ENCODE data around the gene DNAJB13.
"Not testable (repeated sequence)": the region's sequence is repeated elsewhere in the genome, so short reads cannot be mapped to it uniquely, and the experiment has no call there.

Gene DNAJB13

GRCh38 chr11:73983741-73984538, 33.1 kb downstream of the DNAJB13 start:
- peak overlapping the region; percentile 94 to 99 for H3K27ac ChIP-seq (ENCODE audit: low read depth in 2 of 2, low read length in 2 of 2)
- no peaks in the 10 kb centered on the region for H3K27me3 ChIP-seq (ENCODE audit: control insufficient read depth in 2 of 2, insufficient read depth in 2 of 2, low read length in 2 of 2)
- H3K9ac ChIP-seq (ENCODE audit: low read depth in 1 of 2, low read length in 2 of 2): peak overlapping the region; percentile 68 to 77
- peaks cover 0 to 2% of the 10 kb centered on the region in 2 donors for H3K36me3 ChIP-seq (ENCODE audit: control insufficient read depth in 2 of 2, insufficient read depth in 2 of 2, low read length in 2 of 2)
- peaks cover 27 to 29% of the 10 kb centered on the region in 2 donors for H3K4me1 ChIP-seq (ENCODE audit: control insufficient read depth in 2 of 2, insufficient read depth in 2 of 2, low read length in 2 of 2)
- peak overlapping the region; percentile 76 to 95 for H3K4me3 ChIP-seq (ENCODE audit: low read length in 2 of 2)
- H3K9me3 ChIP-seq (ENCODE audit: control insufficient read depth in 2 of 2, low read length in 2 of 2): no peaks in the 10 kb centered on the region

GRCh38 chr11:73985661-73986060, 34.8 kb downstream of the DNAJB13 start:
- not testable (repeated sequence) for H3K9ac ChIP-seq (ENCODE audit: low read depth in 1 of 2, low read length in 2 of 2); H3K27ac ChIP-seq (ENCODE audit: low read depth in 2 of 2, low read length in 2 of 2); H3K9me3 ChIP-seq (ENCODE audit: control insufficient read depth in 2 of 2, low read length in 2 of 2); H3K36me3 ChIP-seq (ENCODE audit: control insufficient read depth in 2 of 2, insufficient read depth in 2 of 2, low read length in 2 of 2); H3K4me3 ChIP-seq (ENCODE audit: low read length in 2 of 2); H3K27me3 ChIP-seq (ENCODE audit: control insufficient read depth in 2 of 2, insufficient read depth in 2 of 2, low read length in 2 of 2)
- peaks cover 12 to 15% of the 10 kb centered on the region in 2 donors for H3K4me1 ChIP-seq (ENCODE audit: control insufficient read depth in 2 of 2, insufficient read depth in 2 of 2, low read length in 2 of 2)

DNA sequence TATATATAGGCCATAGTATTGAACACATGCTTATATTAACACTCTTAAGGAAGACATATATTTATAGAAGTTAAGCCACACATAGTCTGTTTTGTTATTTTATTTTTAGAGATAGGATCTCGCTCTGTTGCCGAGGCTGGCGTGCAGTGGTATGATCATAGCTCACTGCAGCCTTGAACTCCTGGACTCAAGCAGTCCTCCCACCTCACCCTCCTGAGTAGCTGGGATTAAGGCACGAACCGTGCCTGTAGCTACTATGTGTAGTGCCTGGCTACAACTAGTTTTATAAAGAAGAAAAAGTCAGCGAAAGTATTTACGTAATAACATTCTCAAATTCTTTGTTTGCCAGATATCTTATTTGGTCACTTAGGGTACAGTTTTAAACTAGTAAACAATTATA, 37.4 kb downstream of the DNAJB13 start:
- Histone ChIP-seq H3K9me3 (ENCODE audit: control insufficient read depth in 2 of 2, low read length in 2 of 2) (no peaks in the 10 kb centered on the region), H3K4me1 (ENCODE audit: control insufficient read depth in 2 of 2, insufficient read depth in 2 of 2, low read length in 2 of 2) (peaks cover 3 to 5% of the 10 kb centered on the region in 2 donors), H3K27me3 (ENCODE audit: control insufficient read depth in 2 of 2, insufficient read depth in 2 of 2, low read length in 2 of 2) (no peaks in the 10 kb centered on the region), H3K4me3 (ENCODE audit: low read length in 2 of 2) (no peak overlapping the region), H3K27ac (ENCODE audit: low read depth in 2 of 2, low read length in 2 of 2) (no peak overlapping the region), H3K36me3 (ENCODE audit: control insufficient read depth in 2 of 2, insufficient read depth in 2 of 2, low read length in 2 of 2) (no peaks in the 10 kb centered on the region), H3K9ac (ENCODE audit: low read depth in 1 of 2, low read length in 2 of 2) (no peak overlapping the region)

GRCh38 chr11:73989156-73989555, 38.3 kb downstream of the DNAJB13 start:
- H3K27ac ChIP-seq (ENCODE audit: low read depth in 2 of 2, low read length in 2 of 2): no peak overlapping the region
- H3K9ac ChIP-seq (ENCODE audit: low read depth in 1 of 2, low read length in 2 of 2): no peak overlapping the region
- H3K4me3 ChIP-seq (ENCODE audit: low read length in 2 of 2): no peak overlapping the region
- H3K27me3 ChIP-seq (ENCODE audit: control insufficient read depth in 2 of 2, insufficient read depth in 2 of 2, low read length in 2 of 2): no peaks in the 10 kb centered on the region
- no peaks in the 10 kb centered on the region for H3K4me1 ChIP-seq (ENCODE audit: control insufficient read depth in 2 of 2, insufficient read depth in 2 of 2, low read length in 2 of 2)
- H3K9me3 ChIP-seq (ENCODE audit: control insufficient read depth in 2 of 2, low read length in 2 of 2): no peaks in the 10 kb centered on the region
- no peaks in the 10 kb centered on the region for H3K36me3 ChIP-seq (ENCODE audit: control insufficient read depth in 2 of 2, insufficient read depth in 2 of 2, low read length in 2 of 2)

- H3K27ac ChIP-seq (ENCODE audit: low read depth in 2 of 2, low read length in 2 of 2): no peak overlapping the region
Measured at GRCh38 chr11:73990730-73991129, 39.9 kb downstream of the DNAJB13 start.

GRCh38 chr11:73991471-73992006, 40.7 kb downstream of the DNAJB13 start:
- Histone ChIP-seq H3K9me3 (ENCODE audit: control insufficient read depth in 2 of 2, low read length in 2 of 2) (no peaks in the 10 kb centered on the region), H3K27ac (ENCODE audit: low read depth in 2 of 2, low read length in 2 of 2) (no peak overlapping the region), H3K4me3 (ENCODE audit: low read length in 2 of 2) (no peak overlapping the region), H3K27me3 (ENCODE audit: control insufficient read depth in 2 of 2, insufficient read depth in 2 of 2, low read length in 2 of 2) (no peaks in the 10 kb centered on the region), H3K36me3 (ENCODE audit: control insufficient read depth in 2 of 2, insufficient read depth in 2 of 2, low read length in 2 of 2) (no peaks in the 10 kb centered on the region), H3K9ac (ENCODE audit: low read depth in 1 of 2, low read length in 2 of 2) (no peak overlapping the region), H3K4me1 (ENCODE audit: control insufficient read depth in 2 of 2, insufficient read depth in 2 of 2, low read length in 2 of 2) (peaks cover 0 to 5% of the 10 kb centered on the region in 2 donors)

More at GRCh38 chr11:73990730-73991129, 39.9 kb downstream of the DNAJB13 start:
- Histone ChIP-seq H3K9ac (ENCODE audit: low read depth in 1 of 2, low read length in 2 of 2) (no peak overlapping the region), H3K4me3 (ENCODE audit: low read length in 2 of 2) (no peak overlapping the region), H3K36me3 (ENCODE audit: control insufficient read depth in 2 of 2, insufficient read depth in 2 of 2, low read length in 2 of 2) (no peaks in the 10 kb centered on the region), H3K4me1 (ENCODE audit: control insufficient read depth in 2 of 2, insufficient read depth in 2 of 2, low read length in 2 of 2) (peaks cover 0 to 5% of the 10 kb centered on the region in 2 donors), H3K9me3 (ENCODE audit: control insufficient read depth in 2 of 2, low read length in 2 of 2) (no peaks in the 10 kb centered on the region), H3K27me3 (ENCODE audit: control insufficient read depth in 2 of 2, insufficient read depth in 2 of 2, low read length in 2 of 2) (no peaks in the 10 kb centered on the region)

DNA sequence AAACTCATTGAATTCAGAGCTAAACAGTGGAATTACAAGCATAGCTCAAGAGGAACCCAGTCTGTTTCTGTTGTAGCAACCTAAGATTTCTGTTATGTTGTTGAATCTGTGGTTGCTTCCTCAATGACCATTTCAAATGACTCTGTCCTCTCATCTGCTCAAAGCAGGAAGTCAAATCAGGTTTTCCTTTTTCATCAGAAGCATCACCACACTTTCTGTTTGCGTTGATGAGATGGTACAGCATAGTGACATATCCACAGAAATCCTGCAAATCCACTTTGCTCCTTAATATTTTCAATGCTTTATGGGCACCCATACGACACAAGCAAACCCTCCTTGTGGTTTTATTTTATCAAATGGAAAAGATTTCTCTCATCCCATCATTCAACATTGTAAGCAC, 44.4 kb downstream of the DNAJB13 start:
- Histone ChIP-seq H3K36me3 (ENCODE audit: control insufficient read depth in 2 of 2, insufficient read depth in 2 of 2, low read length in 2 of 2) (no peaks in the 10 kb centered on the region), H3K9me3 (ENCODE audit: control insufficient read depth in 2 of 2, low read length in 2 of 2) (no peaks in the 10 kb centered on the region), H3K27me3 (ENCODE audit: control insufficient read depth in 2 of 2, insufficient read depth in 2 of 2, low read length in 2 of 2) (no peaks in the 10 kb centered on the region), H3K4me3 (ENCODE audit: low read length in 2 of 2) (no peak overlapping the region), H3K4me1 (ENCODE audit: control insufficient read depth in 2 of 2, insufficient read depth in 2 of 2, low read length in 2 of 2) (peaks cover 0 to 5% of the 10 kb centered on the region in 2 donors), H3K27ac (ENCODE audit: low read depth in 2 of 2, low read length in 2 of 2) (peak overlapping the region in 1 of 2 donors; percentile 39), H3K9ac (ENCODE audit: low read depth in 1 of 2, low read length in 2 of 2) (no peak overlapping the region)

DNA sequence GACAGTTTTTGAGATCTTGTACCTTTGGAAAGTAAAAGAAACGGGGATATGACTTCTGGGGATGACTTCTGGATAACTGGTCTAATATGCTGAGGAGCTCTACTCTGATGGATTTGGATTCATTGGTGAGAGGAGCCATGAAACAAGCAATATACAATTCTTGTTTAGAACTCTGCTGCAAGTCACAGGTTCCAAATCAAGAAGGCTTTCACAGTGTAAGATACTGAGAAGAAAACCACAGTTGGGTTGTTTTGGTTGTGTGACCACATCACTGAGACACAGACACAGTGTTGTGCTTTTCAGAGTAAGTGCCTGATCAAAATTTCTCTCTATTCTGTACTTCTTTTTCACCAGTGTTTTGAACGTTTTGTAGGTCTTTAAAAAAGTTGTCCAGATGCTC, 44.9 kb downstream of the DNAJB13 start:
- peak overlapping the region; percentile 2 to 39 for H3K27ac ChIP-seq (ENCODE audit: low read depth in 2 of 2, low read length in 2 of 2)
- H3K36me3 ChIP-seq (ENCODE audit: control insufficient read depth in 2 of 2, insufficient read depth in 2 of 2, low read length in 2 of 2): no peaks in the 10 kb centered on the region
- no peak overlapping the region for H3K4me3 ChIP-seq (ENCODE audit: low read length in 2 of 2)
- H3K9me3 ChIP-seq (ENCODE audit: control insufficient read depth in 2 of 2, low read length in 2 of 2): no peaks in the 10 kb centered on the region
- no peaks in the 10 kb centered on the region for H3K27me3 ChIP-seq (ENCODE audit: control insufficient read depth in 2 of 2, insufficient read depth in 2 of 2, low read length in 2 of 2)
- H3K4me1 ChIP-seq (ENCODE audit: control insufficient read depth in 2 of 2, insufficient read depth in 2 of 2, low read length in 2 of 2): peaks cover 0 to 5% of the 10 kb centered on the region in 2 donors
- H3K9ac ChIP-seq (ENCODE audit: low read depth in 1 of 2, low read length in 2 of 2): no peak overlapping the region

- no peaks in the 10 kb centered on the region for H3K27me3 ChIP-seq (ENCODE audit: control insufficient read depth in 2 of 2, insufficient read depth in 2 of 2, low read length in 2 of 2)
- H3K36me3 ChIP-seq (ENCODE audit: control insufficient read depth in 2 of 2, insufficient read depth in 2 of 2, low read length in 2 of 2): peaks cover 2% of the 10 kb centered on the region in 2 donors
- peaks cover 0 to 5% of the 10 kb centered on the region in 2 donors for H3K4me1 ChIP-seq (ENCODE audit: control insufficient read depth in 2 of 2, insufficient read depth in 2 of 2, low read length in 2 of 2)
- peak overlapping the region; percentile 2 to 4 for H3K27ac ChIP-seq (ENCODE audit: low read depth in 2 of 2, low read length in 2 of 2)
- H3K9ac ChIP-seq (ENCODE audit: low read depth in 1 of 2, low read length in 2 of 2): no peak overlapping the region
- H3K4me3 ChIP-seq (ENCODE audit: low read length in 2 of 2): no peak overlapping the region
- no peaks in the 10 kb centered on the region for H3K9me3 ChIP-seq (ENCODE audit: control insufficient read depth in 2 of 2, low read length in 2 of 2)
Measured at GRCh38 chr11:73996161-73996747, 45.4 kb downstream of the DNAJB13 start.

- no peaks in the 10 kb centered on the region for H3K9me3 ChIP-seq (ENCODE audit: control insufficient read depth in 2 of 2, low read length in 2 of 2)
- H3K4me3 ChIP-seq (ENCODE audit: low read length in 2 of 2): no peak overlapping the region
- H3K4me1 ChIP-seq (ENCODE audit: control insufficient read depth in 2 of 2, insufficient read depth in 2 of 2, low read length in 2 of 2): peaks cover 0 to 5% of the 10 kb centered on the region in 2 donors
- no peaks in the 10 kb centered on the region for H3K27me3 ChIP-seq (ENCODE audit: control insufficient read depth in 2 of 2, insufficient read depth in 2 of 2, low read length in 2 of 2)
- no peak overlapping the region for H3K27ac ChIP-seq (ENCODE audit: low read depth in 2 of 2, low read length in 2 of 2)
- H3K9ac ChIP-seq (ENCODE audit: low read depth in 1 of 2, low read length in 2 of 2): no peak overlapping the region
- H3K36me3 ChIP-seq (ENCODE audit: control insufficient read depth in 2 of 2, insufficient read depth in 2 of 2, low read length in 2 of 2): peaks cover 3% of the 10 kb centered on the region in 2 donors
Measured at GRCh38 chr11:73997120-73997770, 46.4 kb downstream of the DNAJB13 start.

Data from mucosa of rectum (tissue), 2 donors.